MM.1S (cell line): ENCODE results near the gene TTF1.

Source experiments
- CTCF ChIP-seq: fragments of 300-600 bp; sonication (generic); IDR thresholded peaks from 2 replicates; pipeline ENCODE4 v1.5.1; 2016; ENCODE audit warnings: antibody characterized with exemption, low read length, mixed read lengths
- EZH2 ChIP-seq: fragments of 300-600 bp; sonication (generic); optimal IDR thresholded peaks from 2 replicates; pipeline ENCODE3; 2017; ENCODE audit warnings: low read depth, mild to moderate bottlenecking, antibody characterized with exemption, low read length, mixed read lengths
- EZH2phosphoT487 ChIP-seq: fragments of 300-600 bp; sonication (generic); IDR thresholded peaks from 2 replicates; pipeline ENCODE4 v1.6.1; 2018; ENCODE audit warnings: antibody characterized with exemption, low read length

GRCh38 chr9:132410642-132411041, 4.0 kb upstream of the TTF1 start:
- TF ChIP-seq CTCF = no peak
- TF ChIP-seq EZH2 = no peak
- TF ChIP-seq EZH2phosphoT487 = no peak
